Prostate gland (tissue), 2 donors: ENCODE measurements around the gene GLS.

Experiments used
- CTCF ChIP-seq, 4 experiments: fragments of 200-600 bp in 2 of 4; fragments of 450-650 bp in 2 of 4; sonication (generic) in 2 of 4; IDR thresholded peaks; 1 replicate in 3 of 4; 2 replicates in 1 of 4; pipeline ENCODE4 v1.5.1; 2016 to 2019; ENCODE audit warnings: antibody characterized with exemption in 4 of 4, mild to moderate bottlenecking in 2 of 4, moderate library complexity in 2 of 4
- POLR2A ChIP-seq: fragments of 450-650 bp; IDR thresholded peaks from one replicate; pipeline ENCODE4 v1.6.1; 2016; ENCODE audit warnings: antibody characterized with exemption, mild to moderate bottlenecking
- POLR2AphosphoS5 ChIP-seq: sonication (generic); formaldehyde crosslinking; IDR thresholded peaks from one replicate; pipeline ENCODE4 v1.6.1; 2017; ENCODE audit warnings: antibody characterized with exemption

- TF ChIP-seq CTCF (IDR thresholded peaks at IDR 0.05) (no peak), POLR2AphosphoS5 (no peak), POLR2A (no peak)
These were observed 36.2 kb downstream of the GLS start for GRCh38 chr2:190916829-190917228.
